GM12874 (cell line): ENCODE results near the gene DLL4.

Source experiments
- TF ChIP-seq, protein P1 (sequence below): IDR thresholded peaks from 2 replicates; pipeline ENCODE4 v1.5.1; 2011; ENCODE audit warnings: low read depth, mild to moderate bottlenecking, control low read depth, low read length, moderate library complexity; ENCODE audit not compliant: insufficient read depth

The DLL4 gene

DNA sequence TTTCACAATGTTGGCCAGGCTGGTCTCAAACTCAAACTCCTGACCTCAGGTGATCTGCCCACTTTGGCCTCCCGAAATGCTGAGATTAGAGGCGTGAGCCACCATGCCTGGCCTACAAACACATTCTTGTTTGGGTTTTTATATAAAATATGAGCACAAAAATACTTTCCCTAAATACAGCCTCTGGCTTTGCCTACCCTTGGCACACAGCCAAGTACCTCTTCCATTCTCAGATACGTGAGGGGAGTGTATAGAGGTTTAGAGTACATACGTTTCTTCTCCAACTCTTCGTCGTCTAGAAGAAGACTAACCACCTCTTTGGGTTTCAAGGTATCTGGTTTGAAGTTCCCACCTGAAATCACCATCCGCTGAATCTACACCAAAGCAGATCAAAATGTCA, 57.7 kb downstream of the DLL4 start:
- TF ChIP-seq, protein P1, sequence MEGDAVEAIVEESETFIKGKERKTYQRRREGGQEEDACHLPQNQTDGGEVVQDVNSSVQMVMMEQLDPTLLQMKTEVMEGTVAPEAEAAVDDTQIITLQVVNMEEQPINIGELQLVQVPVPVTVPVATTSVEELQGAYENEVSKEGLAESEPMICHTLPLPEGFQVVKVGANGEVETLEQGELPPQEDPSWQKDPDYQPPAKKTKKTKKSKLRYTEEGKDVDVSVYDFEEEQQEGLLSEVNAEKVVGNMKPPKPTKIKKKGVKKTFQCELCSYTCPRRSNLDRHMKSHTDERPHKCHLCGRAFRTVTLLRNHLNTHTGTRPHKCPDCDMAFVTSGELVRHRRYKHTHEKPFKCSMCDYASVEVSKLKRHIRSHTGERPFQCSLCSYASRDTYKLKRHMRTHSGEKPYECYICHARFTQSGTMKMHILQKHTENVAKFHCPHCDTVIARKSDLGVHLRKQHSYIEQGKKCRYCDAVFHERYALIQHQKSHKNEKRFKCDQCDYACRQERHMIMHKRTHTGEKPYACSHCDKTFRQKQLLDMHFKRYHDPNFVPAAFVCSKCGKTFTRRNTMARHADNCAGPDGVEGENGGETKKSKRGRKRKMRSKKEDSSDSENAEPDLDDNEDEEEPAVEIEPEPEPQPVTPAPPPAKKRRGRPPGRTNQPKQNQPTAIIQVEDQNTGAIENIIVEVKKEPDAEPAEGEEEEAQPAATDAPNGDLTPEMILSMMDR = no peak

DNA sequence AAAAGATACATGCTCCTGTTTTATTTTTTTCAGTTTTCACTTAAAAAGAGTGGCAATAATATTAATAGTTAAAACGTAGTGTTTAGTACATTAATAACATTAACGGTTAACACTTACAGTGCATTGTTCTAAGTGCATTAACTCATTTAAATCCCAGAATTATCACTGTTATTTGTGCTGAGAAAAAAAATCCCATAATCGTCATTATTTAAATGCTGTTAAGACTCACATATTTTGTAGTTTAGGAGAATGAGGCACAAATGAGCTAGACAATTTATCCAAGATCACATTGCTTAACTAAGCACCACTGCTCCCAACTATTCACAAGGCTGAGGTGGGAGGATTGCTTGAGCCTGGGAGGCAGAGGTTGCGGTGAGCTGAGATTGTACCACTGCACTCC, 59.0 kb downstream of the DLL4 start:
- TF ChIP-seq, protein P1 = no peak
